OCI-LY7 (cell line): ENCODE data around the gene NAGPA.

Source experiments
- CTCF ChIP-seq: fragments of 200-600 bp; sonication (generic); conservative IDR thresholded peaks from 2 replicates; pipeline ENCODE4 v1.5.1; 2014; ENCODE audit warnings: mild to moderate bottlenecking, antibody characterized with exemption, low read length, moderate library complexity, mixed read lengths
- EZH2phosphoT487 ChIP-seq: fragments of 200-600 bp; sonication (generic); IDR thresholded peaks from 2 replicates; pipeline ENCODE4 v1.6.1; 2018; ENCODE audit warnings: low read depth, borderline replicate concordance, mild to moderate bottlenecking, mixed run types, antibody characterized with exemption, low read length, moderate library complexity, mixed read lengths

GRCh38 chr16:4994719-4995434 lies 38.9 kb downstream of the NAGPA start:
- no peak for TF ChIP-seq CTCF
- TF ChIP-seq EZH2phosphoT487 = no peak
